IPS-20b (cell line): ENCODE results near the gene TSPYL2.

Experiments
- H3K27ac ChIP-seq: one replicate; pipeline ENCODE4 v1.5.1; 2013; ENCODE audit warnings: low read length
- H3K27me3 ChIP-seq: 2 replicates; pipeline ENCODE4 v1.6.1; 2013; ENCODE audit warnings: mild to moderate bottlenecking, low read length, inconsistent platforms; ENCODE audit not compliant: insufficient read depth
- H3K36me3 ChIP-seq: 2 replicates; pipeline ENCODE4 v1.6.1; 2013; ENCODE audit warnings: low read depth, mild to moderate bottlenecking, inconsistent platforms, low read length, moderate library complexity; ENCODE audit not compliant: insufficient read depth
- H3K4me1 ChIP-seq: 2 replicates; pipeline ENCODE4 v1.6.1; 2013; ENCODE audit warnings: mild to moderate bottlenecking, control low read depth, inconsistent platforms, low read length, moderate library complexity; ENCODE audit not compliant: insufficient read depth
- H3K4me3 ChIP-seq: 2 replicates; pipeline ENCODE4 v1.5.1; 2013; ENCODE audit warnings: mild to moderate bottlenecking, low read length, inconsistent platforms
- H3K9ac ChIP-seq: 2 replicates; pipeline ENCODE4 v1.6.1; 2013; ENCODE audit warnings: low read depth, mild to moderate bottlenecking, inconsistent platforms, low read length, moderate library complexity
- H3K9me3 ChIP-seq: 2 replicates; pipeline ENCODE4 v1.6.1; 2013; ENCODE audit warnings: mild to moderate bottlenecking, low read depth, low read length, inconsistent platforms; ENCODE audit not compliant: insufficient read depth

Gene TSPYL2

DNA sequence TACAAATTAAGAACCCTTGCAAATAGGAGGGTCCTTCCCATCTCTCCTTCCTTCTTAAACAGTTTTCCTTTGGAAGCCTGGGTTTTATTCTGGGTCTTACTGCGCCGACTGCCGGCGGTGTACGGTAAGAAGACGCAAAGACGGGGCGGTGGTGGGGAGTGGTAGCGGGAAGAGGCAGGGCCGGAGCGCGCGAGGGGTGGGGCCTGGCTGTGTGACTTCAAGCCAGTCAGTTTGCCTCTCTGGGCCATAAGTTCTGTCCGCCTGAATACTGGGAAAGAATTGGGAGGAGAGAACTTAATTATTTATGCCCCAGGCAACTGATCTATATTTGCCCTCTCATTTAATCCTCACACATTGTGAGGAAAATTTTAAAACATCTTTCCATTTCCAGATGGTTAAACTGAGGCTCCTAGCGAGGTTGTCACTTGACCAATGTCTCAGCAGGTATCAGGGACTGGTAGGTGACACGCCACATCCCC, 11.0 kb downstream of the TSPYL2 start:
- Histone ChIP-seq H3K27me3 (no peaks in the 10 kb centered on the region), H3K36me3 (no peaks in the 10 kb centered on the region), H3K4me1 (no peaks in the 10 kb centered on the region), H3K9ac (peak overlapping the region; percentile 80; the same call in 1 of the 2 replicates), H3K27ac (peak overlapping the region; percentile 80), H3K4me3 (peak overlapping the region; percentile 90), H3K9me3 (no peaks in the 10 kb centered on the region)

DNA sequence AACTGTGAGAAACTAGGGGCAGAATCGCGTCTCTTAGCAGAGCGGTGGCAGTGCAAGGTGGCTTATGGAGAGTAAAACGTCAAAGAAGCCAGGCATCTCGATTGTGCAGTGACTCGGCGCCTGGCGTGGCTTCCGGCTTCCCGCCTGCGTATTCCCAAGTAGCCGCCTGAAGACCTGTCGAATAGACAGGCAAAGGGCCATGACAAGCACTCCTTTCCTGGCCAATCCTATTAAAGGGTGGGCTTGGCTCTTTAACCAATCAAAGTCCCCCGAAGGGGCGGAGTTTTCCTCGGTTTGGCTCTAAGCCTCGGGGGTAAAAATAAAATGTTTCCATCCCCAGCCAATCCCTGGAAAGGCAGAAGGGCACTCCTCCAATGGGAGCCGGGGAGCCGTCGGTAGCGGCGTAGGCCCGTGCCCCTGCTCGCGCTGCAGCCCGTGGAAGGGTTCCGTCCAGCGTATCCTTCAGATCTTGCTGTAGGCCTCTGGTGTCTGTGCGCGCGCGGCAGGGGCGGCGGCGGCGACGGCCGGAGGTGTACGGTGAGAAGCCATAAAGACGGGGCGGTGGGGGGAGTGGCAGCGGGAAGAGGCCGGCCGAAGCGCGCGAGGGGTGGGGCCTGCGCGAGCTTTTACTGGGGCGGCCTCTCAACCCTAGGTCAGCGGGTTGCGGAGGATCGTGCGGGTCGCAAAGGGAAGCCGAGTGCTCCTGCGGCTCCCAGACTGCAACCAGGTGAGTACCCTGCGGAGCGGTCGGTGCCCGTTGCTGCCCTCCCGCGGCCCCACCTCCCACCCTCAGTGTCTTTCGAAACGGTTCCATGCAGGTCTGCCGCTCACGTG, 11.8 kb downstream of the TSPYL2 start, which contains the start of gene KANTR:
Gene KANTR (plus strand): TSS at position 395 of the 834 bp plus-strand sequence. CDS start 30,131 bp downstream, outside the sequence.
- Histone ChIP-seq H3K4me1 (no peaks in the 10 kb centered on the region), H3K4me3 (peak within 1 kb of the TSS; percentile 90), H3K27ac (peak within 1 kb of the TSS; percentile 80), H3K9ac (peak within 1 kb of the TSS; percentile 80; the same call in 1 of the 2 replicates), H3K27me3 (no peaks in the 10 kb centered on the region), H3K9me3 (no peaks in the 10 kb centered on the region), H3K36me3 (no peaks in the 10 kb centered on the region)

GRCh38 chrX:53094582-53094905, 12.4 kb downstream of the TSPYL2 start:
- Histone ChIP-seq H3K27ac (no peak overlapping the region), H3K4me3 (peak overlapping the region; percentile 90), H3K27me3 (no peaks in the 10 kb centered on the region), H3K36me3 (no peaks in the 10 kb centered on the region), H3K4me1 (no peaks in the 10 kb centered on the region), H3K9ac (peak overlapping the region; percentile 79; the same call in 1 of the 2 replicates), H3K9me3 (no peaks in the 10 kb centered on the region)

DNA sequence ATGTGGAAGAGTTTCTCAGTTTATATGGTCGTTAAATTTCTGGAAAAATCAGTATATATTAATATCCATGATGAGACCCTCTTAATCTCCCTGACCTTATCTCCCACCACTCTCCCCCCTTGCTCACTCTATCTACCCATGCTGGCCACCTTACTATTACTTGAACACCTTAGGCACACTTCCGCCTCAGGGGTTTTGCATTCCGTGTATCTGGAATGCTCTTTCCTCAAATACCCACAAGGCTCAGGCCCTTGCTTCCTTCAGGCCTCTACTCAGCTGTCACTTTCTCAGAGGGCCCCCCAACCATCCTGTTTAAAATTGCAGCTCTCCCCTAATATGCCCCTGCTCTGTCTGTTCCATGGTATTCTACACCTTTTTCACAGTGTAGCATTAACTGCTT, 13.6 kb downstream of the TSPYL2 start:
- H3K27me3 ChIP-seq, result no peaks in the 10 kb centered on the region
- no peak overlapping the region for H3K9ac ChIP-seq
- no peaks in the 10 kb centered on the region for H3K36me3 ChIP-seq
- H3K27ac ChIP-seq, result no peak overlapping the region
- no peaks in the 10 kb centered on the region for H3K4me1 ChIP-seq
- H3K9me3 ChIP-seq, result no peaks in the 10 kb centered on the region
- no peak overlapping the region for H3K4me3 ChIP-seq

- H3K9me3 ChIP-seq, result no peaks in the 10 kb centered on the region
- H3K27ac ChIP-seq, result no peak overlapping the region
- H3K4me1 ChIP-seq, result no peaks in the 10 kb centered on the region
- no peaks in the 10 kb centered on the region; the same call in 1 of the 2 replicates for H3K36me3 ChIP-seq
- H3K4me3 ChIP-seq, result no peak overlapping the region
- H3K9ac ChIP-seq, result no peak overlapping the region
- H3K27me3 ChIP-seq, result no peaks in the 10 kb centered on the region
Observed at GRCh38 chrX:53114864-53115549, 32.8 kb downstream of the TSPYL2 start.

DNA sequence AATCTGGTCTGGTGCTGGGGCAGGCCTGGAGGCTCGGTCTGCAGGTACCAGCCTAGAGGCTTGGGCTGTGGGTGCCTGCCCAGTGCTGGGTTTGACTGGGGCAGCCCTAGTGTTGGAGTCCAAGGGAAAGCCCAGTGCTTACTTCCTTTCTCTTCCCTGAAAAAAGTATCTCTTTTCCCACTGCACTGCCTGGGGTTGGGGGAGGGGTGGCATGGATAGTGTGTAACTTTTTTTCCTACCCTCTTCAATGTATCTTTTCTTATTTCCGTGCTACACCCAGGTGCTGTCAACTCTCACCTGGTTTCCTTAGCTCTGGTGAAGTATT, 33.3 kb downstream of the TSPYL2 start:
- Histone ChIP-seq H3K27ac (no peak overlapping the region), H3K9ac (no peak overlapping the region), H3K4me3 (no peak overlapping the region), H3K4me1 (no peaks in the 10 kb centered on the region), H3K36me3 (no peaks in the 10 kb centered on the region), H3K9me3 (no peaks in the 10 kb centered on the region), H3K27me3 (no peaks in the 10 kb centered on the region)

GRCh38 chrX:53116101-53116500, 33.9 kb downstream of the TSPYL2 start:
- H3K27ac ChIP-seq, result no peak overlapping the region

DNA sequence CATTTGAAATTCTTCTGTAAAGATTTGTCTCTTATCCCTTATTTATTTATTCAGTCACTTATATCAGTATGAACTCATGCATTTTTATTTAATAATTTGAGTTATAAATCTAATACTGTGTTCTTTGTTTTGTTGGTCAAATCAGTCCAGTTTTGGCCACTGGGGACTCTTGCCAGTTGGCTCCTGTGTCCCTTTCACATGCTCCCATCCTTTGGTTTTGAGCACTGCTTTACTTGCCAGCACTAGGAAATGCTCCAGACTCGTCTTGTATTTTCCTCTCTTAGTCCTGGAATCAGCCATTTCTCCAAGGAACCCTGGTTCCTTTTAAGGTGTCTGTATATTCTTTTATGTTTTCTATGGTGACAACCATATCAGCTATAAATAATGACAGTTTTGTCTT, 39.8 kb downstream of the TSPYL2 start:
- H3K4me3 ChIP-seq, result no peak overlapping the region
- H3K9ac ChIP-seq, result no peak overlapping the region
- no peaks in the 10 kb centered on the region for H3K4me1 ChIP-seq
- no peaks in the 10 kb centered on the region for H3K27me3 ChIP-seq
- no peaks in the 10 kb centered on the region for H3K9me3 ChIP-seq
- no peak overlapping the region for H3K27ac ChIP-seq
- H3K36me3 ChIP-seq, result no peaks in the 10 kb centered on the region

More at GRCh38 chrX:53116101-53116500, 33.9 kb downstream of the TSPYL2 start:
- H3K36me3 ChIP-seq, result no peaks in the 10 kb centered on the region
- H3K9ac ChIP-seq, result no peak overlapping the region
- no peaks in the 10 kb centered on the region for H3K27me3 ChIP-seq
- no peaks in the 10 kb centered on the region for H3K9me3 ChIP-seq
- H3K4me1 ChIP-seq, result no peaks in the 10 kb centered on the region
- no peak overlapping the region for H3K4me3 ChIP-seq

GRCh38 chrX:53125506-53125905, 43.3 kb downstream of the TSPYL2 start:
- Histone ChIP-seq H3K4me1 (no peaks in the 10 kb centered on the region), H3K4me3 (no peak overlapping the region), H3K27me3 (no peaks in the 10 kb centered on the region), H3K9me3 (no peaks in the 10 kb centered on the region), H3K36me3 (no peaks in the 10 kb centered on the region), H3K9ac (no peak overlapping the region), H3K27ac (no peak overlapping the region)

- no peaks in the 10 kb centered on the region for H3K9me3 ChIP-seq
- no peak overlapping the region for H3K27ac ChIP-seq
- no peak overlapping the region for H3K9ac ChIP-seq
- H3K27me3 ChIP-seq, result no peaks in the 10 kb centered on the region
- H3K4me1 ChIP-seq, result no peaks in the 10 kb centered on the region
- no peaks in the 10 kb centered on the region for H3K36me3 ChIP-seq
- no peak overlapping the region for H3K4me3 ChIP-seq
Observed at GRCh38 chrX:53126377-53126776, 44.2 kb downstream of the TSPYL2 start.

- Histone ChIP-seq H3K9me3 (no peaks in the 10 kb centered on the region), H3K4me3 (no peak overlapping the region), H3K4me1 (no peaks in the 10 kb centered on the region), H3K27ac (no peak overlapping the region), H3K27me3 (no peaks in the 10 kb centered on the region), H3K9ac (no peak overlapping the region), H3K36me3 (no peaks in the 10 kb centered on the region)
Observed at GRCh38 chrX:53128097-53128749, 46.1 kb downstream of the TSPYL2 start.
